Myocyte (in vitro differentiated cells): ENCODE measurements around the gene FAM111A. TPM values are rescaled to one million over a fixed set of nuclear protein-coding genes. Genes with fewer than 3 reads are reported as not detected.

Experiments used
- DNase-seq: peaks from one replicate; pipeline ENCODE4 v3.0.0-alpha.2; 2012; ENCODE audit warnings: low read depth
- total RNA-seq: library from RNA; depleted of rRNA; stranded (reverse); fragments of >200 nt; gene quantifications from 2 replicates; pipeline ENCODE4 v1.2.3, GENCODE V29; 2014

Gene FAM111A
- total RNA-seq, 1 donor from 2014 or later, result 13.3 TPM

DNA sequence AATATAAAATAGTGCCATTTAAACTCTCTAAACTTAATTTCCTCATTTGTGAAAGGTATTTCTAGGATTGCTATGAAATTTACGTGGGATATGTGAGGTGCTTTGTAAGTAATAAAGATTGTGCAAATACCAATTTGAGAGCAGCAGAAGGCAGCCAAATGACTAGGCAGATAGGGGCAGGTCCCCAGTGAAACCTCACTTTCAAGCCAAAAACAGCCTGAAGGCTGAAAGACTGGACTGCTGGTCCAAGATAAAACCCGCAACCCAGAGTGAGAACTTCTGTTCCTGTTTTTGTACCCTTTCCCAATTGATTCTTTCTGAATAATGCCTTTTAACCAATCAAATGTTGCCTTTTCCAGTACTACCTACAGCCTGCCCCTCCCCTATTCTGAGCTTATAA lies 36.5 kb downstream of the FAM111A start:
- no peak for DNase-seq

DNA sequence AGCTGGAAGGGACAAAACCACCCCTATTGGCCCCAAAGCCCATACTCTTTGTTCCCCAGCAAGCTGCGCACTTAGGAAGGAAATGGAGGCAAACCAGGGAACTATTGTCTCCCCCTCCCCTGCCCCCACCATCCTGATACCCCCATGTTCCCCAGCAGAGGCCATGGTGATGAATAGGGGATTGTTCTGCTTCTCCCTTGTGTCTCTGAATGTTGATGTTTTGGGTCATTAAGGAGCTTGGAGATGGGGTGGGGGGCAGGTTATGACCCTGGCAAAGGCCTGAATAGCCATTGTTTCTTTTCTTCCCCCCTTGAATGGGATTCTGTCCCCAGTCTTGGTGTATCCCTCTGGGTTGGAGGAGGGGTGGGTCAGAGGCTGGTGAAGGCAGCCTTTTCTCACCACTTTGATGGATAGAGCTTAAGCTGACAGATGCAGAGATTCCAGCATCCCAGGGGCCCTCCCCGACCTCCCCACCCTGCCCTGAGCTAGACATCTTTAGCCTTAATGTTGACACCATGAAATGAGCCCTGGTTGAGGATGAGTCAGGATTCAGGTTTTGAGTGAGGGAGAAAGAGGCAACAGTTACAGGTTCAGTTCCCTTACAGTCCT lies 37.6 kb downstream of the FAM111A start:
- no peak for DNase-seq

- no peak for DNase-seq
Observed at GRCh38 chr11:59180907-59181306, 38.3 kb downstream of the FAM111A start.

DNA sequence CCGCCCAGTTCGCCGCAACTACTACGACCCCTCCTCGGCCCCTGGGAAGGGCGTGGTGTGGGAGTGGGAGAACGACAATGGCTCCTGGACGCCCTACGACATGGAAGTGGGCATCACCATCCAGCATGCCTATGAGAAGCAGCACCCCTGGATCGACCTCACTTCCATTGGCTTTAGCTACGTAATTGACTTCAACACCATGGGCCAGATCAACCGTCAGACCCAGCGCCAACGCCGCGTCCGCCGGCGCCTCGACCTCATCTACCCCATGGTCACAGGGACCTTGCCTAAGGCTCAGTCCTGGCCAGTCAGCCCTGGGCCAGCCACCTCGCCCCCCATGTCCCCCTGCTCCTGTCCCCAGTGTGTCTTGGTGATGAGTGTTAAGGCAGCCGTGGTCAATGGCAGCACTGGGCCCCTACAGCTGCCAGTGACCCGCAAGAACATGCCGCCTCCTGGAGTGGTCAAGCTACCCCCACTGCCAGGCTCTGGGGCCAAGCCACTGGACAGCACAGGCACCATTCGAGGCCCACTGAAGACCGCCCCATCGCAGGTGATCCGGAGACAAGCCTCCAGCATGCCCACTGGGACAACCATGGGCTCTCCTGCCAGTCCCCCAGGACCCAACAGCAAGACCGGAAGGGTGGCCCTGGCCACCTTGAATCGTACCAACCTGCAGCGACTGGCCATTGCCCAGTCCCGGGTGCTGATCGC lies 39.2 kb downstream of the FAM111A start:
- DNase-seq, result no peak

DNA sequence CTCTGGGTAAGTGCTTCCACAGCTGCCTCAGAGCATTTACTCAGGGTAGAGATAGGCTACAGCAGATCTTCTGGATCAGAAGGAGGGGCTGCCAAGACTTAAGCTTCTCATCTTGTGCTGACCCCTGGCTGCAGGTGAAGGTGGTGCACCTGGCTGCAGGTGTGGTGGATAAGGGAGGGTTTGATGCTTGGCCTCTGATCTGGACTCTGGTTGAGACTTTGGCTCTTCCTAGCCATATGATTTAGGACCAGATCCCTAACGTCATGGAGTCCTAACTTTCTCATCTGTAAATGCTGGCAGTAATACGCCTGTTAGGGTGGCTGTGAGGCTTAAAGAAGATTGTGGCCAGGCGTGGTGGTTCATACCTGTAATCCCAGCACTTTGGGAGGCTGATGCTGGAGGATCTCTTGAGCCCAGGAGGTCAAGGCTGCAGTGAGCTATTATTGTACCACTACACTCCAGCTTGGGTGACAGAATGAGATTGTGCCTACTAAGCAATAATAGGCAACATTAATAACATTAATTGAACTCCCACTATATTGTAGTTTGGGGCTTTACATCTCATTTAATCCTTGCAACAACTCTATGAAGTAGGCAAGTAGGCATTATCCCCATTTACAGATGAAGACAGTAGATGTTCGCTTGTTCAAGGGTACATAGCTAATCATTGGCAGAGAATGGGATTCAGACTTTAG lies 39.9 kb downstream of the FAM111A start:
- no peak for DNase-seq

GRCh38 chr11:59183771-59184170 lies 41.1 kb downstream of the FAM111A start:
- no peak for DNase-seq

- DNase-seq, result no peak
Observed at GRCh38 chr11:59184691-59185339, 42.2 kb downstream of the FAM111A start.

DNA sequence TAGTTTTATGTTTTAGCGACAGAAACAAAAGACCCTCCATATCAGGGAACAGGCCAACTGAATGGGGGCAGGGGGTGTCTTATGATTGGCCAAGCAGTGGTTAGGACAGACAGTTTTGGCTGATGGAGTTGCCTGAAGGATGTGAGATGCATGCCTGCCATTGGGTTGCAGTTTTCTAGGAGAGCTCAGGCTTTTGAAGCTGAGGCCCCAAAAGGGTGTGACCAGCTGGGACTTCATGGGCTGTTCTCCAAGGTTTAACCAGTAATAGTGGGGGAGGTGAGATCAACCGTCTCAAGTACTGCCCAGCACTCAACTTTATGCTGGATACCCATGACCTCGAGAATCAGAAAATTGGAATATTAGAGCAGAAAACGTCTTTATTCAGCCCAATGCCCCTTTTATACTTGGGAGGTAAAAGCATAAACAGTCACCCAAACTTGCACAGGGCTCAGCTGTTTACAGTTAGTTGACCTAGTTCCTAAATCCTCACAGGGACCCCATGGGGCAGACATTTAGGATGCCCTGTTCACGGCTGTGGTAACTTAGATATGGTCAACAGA lies 42.8 kb downstream of the FAM111A start:
- no peak for DNase-seq

- no peak for DNase-seq
Observed at GRCh38 chr11:59186130-59186594, 43.5 kb downstream of the FAM111A start.

GRCh38 chr11:59187035-59187434 lies 44.4 kb downstream of the FAM111A start:
- no peak for DNase-seq

GRCh38 chr11:59187587-59187986 lies 44.9 kb downstream of the FAM111A start:
- peak; percentile 88 for DNase-seq

- DNase-seq, result no peak
Observed at GRCh38 chr11:59188954-59189353, 46.3 kb downstream of the FAM111A start.

DNA sequence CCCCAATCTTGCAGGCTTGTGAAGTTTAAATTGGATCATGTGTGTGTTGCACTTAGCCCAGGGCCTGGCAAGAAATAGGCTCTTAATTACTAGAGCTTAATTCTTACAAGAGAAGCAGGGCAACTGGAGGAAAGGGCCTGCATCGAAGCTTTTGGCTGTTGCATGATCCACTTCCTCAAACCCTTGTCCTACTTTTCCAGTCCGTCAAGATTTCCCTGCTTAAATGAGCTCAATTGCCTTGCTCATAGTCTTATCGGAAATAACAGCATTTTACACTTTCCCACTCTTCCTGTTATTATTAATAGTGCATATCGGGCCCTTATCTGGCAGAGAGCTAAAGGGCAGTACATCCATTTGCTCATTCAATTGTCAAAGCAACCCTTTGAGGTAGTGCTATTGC lies 47.3 kb downstream of the FAM111A start:
- no peak for DNase-seq

- DNase-seq, result no peak
Observed at GRCh38 chr11:59191095-59191494, 48.4 kb downstream of the FAM111A start.

GRCh38 chr11:59191890-59192289 lies 49.2 kb downstream of the FAM111A start:
- no peak for DNase-seq

- no peak for DNase-seq
Observed at GRCh38 chr11:59192446-59193020, 49.9 kb downstream of the FAM111A start.

DNA sequence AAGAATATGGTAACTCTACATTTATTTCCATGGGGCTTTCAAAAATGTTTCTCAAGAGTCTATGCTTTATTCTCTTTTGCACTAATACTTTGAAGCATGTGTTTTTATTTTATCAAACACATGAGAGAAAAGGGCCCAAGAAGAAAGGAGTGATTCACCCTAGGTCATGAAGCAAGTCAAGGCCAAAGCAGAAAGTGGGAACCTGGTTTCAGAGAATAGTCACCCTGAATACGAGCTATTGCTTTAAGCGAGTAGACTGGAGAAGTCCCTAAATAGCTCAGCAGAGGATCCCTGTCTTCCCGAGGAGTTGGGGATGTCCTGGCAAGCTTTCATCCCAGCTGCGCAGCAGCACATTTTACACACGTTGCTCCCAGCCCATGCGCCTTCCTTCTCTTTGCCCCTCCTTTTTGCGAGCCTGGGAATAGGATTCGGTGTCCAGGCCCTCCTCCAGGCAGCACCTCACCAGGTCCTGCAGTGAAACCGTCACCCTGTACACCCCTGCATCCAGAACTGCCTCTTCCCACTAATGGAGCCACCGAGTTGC lies 51.0 kb downstream of the FAM111A start:
- no peak for DNase-seq

GRCh38 chr11:59195586-59195985 lies 52.9 kb downstream of the FAM111A start:
- DNase-seq, result no peak

GRCh38 chr11:59196777-59197176 lies 54.1 kb downstream of the FAM111A start:
- DNase-seq, result no peak

GRCh38 chr11:59197991-59198390 lies 55.3 kb downstream of the FAM111A start:
- peak; percentile 97 for DNase-seq

- DNase-seq, result no peak
Observed at GRCh38 chr11:59198726-59199125, 56.1 kb downstream of the FAM111A start.
